HG03108 (cell line): ENCODE measurements around the gene LRRC61.
"Not testable (repeated sequence)": the region's sequence is repeated elsewhere in the genome, so short reads cannot be mapped to it uniquely, and the experiment has no call there.

Experiments
- ATAC-seq: cut with Tn5 transposase; IDR thresholded peaks from one replicate; pipeline ENCODE4 v1.9.1; 2021; ENCODE audit warnings: moderate library complexity; ENCODE audit not compliant: unreplicated experiment

The LRRC61 gene

DNA sequence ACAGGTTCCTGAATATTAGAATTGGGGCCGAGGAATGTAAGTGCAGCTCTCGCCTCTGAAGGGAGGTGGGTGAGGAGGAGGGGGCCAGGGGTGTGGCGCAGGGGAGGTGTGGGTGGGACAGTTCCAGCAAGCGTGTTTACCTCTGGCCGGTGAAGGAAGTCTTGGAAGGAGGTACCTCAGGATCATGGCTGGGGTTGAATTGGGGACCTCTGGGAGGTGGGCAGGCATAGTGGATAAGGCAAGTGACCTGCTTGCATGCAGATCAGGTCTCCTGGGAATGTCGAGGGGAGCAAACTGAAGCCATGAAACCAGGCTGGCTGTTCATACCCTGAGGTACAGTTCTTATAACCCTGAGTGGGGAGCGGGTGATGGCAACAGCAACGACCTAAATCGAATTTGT lies 57.9 kb downstream of the LRRC61 start:
- no peak for ATAC-seq

- ATAC-seq, result no peak
Measured at GRCh38 chr7:150381785-150382122, 58.6 kb downstream of the LRRC61 start.

DNA sequence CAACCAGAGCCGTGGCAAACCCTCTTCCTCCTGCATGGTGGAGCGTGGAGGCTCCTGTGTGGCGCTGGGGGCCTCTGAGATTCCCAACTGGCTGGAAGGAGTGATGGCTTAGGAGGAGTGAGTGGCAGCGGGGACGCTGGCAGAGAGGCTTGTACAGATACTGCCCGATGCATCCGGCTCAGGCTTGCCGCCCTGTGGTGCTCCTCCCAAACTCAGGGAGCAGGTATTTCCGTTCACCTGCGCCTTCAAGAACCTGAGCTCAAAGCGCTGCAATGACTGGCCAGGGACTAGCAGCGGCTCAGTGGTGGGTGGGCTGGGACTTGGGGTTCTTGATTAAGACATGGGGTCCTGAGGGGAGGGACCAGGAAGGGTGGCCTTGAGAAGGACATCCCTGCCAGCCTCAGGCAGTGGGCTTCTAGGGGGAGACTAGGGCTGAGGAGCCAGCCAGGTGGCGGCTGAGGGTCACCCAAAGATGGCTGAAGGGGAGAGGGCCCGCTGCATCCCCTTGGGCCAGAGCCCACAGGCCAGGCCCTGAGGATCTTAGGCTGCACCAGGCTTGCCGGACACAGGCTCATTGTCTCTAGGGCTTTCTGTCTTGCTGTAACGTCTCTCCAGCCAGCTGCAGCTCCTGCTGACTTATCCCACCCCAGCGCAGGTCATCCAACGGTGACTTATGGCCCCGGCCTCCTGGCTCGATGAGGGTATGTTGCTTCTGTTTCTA lies 59.1 kb downstream of the LRRC61 start:
- ATAC-seq, result no peak

DNA sequence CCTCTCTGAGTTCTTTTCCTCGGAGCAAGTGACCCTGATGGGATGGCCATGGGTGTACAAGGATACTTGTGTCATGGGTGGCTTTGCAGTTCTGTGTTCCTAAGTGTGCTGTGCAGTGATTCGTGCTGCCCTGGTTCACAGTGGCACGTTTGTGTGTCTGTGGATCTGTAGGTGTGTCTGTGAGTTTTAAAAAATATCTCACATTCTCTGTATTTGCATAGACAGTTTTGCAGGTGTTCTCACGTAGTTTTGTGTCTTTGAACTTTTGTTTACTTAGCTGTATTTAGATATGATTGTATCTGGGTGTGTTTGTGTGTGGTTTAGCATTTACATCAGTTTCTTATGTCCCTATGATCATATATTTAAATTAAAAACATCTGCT lies 59.7 kb downstream of the LRRC61 start:
- no peak for ATAC-seq

- ATAC-seq, result no peak
Measured at GRCh38 chr7:150383710-150384397, 60.7 kb downstream of the LRRC61 start.

DNA sequence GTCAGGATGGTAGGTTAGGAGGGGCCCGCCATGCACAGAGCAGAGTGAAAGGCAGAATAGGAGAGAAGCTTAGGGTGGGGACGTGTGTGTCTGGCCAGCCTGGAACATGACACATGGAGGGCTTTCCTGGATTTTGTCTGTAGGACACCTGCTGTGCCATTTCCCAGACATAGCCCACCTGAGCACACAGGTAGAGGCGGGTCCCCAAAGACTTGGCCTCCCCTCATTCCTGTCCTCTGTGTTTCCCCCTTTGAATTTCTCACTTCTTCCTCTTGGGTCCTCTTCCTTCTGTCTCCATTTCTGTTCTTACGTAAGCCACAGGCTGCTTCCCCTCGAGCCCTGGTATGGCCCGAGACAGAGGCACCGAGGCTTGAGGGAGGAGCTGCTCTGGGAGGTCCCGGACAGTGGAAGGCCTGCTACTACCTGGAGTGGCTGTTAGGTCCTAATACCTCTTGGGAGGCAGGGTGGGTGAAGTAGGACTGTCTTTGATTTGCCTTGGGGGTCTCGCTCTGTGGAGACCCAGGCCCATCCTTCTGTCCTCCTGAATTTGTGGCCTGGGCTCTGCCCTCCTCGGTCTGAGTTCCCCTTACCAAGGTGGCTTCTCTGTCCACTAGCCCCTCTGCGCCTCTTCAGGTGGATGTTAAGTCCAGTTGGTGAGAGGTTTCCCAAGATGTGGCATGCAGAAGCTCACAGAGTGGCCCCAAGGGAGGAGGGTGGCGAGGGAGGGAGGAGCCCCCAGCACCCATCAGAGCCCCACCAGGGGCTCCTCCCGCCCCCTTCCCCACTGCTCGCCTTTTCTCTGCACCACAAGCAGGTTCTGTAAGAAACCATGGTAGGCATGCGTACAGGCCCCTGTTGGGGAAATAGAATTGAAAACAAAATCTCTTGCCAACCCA lies 61.5 kb downstream of the LRRC61 start:
- no peak for ATAC-seq

DNA sequence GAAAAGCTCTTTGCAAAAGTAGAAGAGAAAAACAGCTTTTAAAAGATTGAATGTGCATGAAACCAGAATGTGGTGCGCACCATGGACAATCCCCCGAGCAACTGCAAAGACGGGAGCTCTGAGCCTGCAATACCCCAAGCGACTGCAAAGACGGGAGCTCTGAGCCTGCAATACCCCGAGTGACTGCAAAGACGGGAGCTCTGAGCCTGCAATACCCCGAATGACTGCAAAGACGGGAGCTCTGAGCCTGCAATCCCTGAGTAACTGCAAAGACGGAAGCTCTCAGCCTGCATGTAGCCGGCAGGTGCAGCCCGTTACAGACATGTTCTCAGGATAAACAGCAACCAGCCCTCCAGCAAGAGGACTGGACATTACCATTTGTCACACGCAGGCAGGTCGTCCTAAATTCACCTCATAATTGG lies 62.2 kb downstream of the LRRC61 start:
- ATAC-seq, result no peak

DNA sequence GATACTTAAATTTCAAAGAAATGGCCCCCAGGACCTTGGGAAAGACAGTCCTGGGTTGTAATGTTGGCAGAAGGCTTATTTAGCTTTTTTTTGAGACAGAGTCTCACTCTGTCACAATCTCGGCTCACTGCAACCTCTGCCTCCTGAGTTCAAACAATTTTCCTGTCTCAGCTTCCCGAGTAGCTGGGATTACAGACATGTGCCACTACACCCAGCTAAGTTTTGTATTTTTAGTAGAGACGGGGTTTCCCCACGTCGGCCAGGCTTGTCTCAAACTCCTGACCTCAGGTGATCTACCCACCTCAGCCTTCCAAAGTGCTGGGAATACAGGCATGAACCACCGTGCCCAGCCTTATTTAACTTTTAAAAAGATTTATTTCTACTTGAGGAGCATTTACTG lies 62.7 kb downstream of the LRRC61 start:
- ATAC-seq, result not testable (repeated sequence)
